Measurements from ENCODE around the gene SLX4. TPM values are rescaled to one million over a fixed set of nuclear protein-coding genes. Genes with fewer than 3 reads are reported as not detected.

SLX4 gene
- total RNA-seq, 6 donors from 2014 or later, result 4.6 to 10.5 (median 6.0) TPM

DNA sequence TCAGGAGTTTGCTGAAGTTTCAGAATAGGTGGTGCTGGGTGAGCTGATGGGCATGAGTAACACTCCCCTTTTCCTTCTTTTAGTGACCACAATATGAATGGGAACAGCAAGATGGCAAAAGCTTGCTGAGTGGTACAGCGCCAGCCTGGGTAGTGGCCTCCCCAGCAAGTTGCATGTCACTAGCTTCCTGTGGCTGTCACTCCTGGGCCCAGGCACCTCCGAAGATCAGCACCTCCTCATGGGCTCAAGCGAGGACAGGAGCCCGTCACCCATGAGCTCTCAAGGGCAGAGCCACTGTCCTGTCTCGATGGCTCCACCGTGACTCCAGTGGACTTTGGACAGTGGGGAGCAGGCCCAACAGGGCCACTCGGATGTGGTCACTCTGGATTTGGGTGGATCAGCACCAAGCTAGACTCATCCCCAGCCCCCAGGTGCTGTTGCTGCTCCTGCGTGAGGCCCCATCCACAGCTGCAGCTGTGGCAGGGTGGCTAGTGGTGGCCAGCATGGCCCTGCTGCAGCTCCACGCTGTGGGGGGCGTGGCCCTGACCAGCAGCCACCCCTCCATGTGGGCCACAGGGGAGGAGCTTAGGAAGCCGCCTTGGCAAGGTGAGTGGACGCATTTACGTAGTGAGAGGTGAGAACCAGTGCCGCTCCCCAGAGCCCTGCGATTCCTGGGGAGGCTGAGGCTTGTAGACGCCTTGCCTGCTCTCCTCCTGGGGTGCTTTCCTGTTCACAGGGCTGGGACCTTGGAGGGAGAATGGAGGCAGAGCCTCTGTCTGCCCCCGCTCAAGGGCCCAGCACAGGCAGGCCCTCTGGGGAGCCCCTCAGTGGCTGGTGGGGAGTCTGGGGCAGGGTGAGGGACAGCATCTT is 29.5 kb upstream of the SLX4 start:
- DNase-seq (no peak), ATAC-seq (ENCODE audit: low FRiP score in 2 of 2) (no peak)
- Histone ChIP-seq H3K27me3 (no peaks in the 10 kb centered on the region), H3K4me1 (peaks cover 0 to 17% (median 9%) of the 10 kb centered on the region in 4 donors), H3K4me3 (no peak overlapping the region), H3K9me3 (no peaks in the 10 kb centered on the region), H3K36me3 (peaks cover 0 to 39% (median 22%) of the 10 kb centered on the region in 4 donors), H3K27ac (no peak overlapping the region)
- 93 to 98% methylated on average over 2 to 17 of the region's 17 CpGs for WGBS, 2 donors
- TF ChIP-seq POLR2AphosphoS5 (IDR thresholded peaks at IDR 0.05) (no peak), EP300 (IDR thresholded peaks at IDR 0.05) (no peak), POLR2A (IDR thresholded peaks at IDR 0.05) (no peak)
- TF ChIP-seq, protein P1, sequence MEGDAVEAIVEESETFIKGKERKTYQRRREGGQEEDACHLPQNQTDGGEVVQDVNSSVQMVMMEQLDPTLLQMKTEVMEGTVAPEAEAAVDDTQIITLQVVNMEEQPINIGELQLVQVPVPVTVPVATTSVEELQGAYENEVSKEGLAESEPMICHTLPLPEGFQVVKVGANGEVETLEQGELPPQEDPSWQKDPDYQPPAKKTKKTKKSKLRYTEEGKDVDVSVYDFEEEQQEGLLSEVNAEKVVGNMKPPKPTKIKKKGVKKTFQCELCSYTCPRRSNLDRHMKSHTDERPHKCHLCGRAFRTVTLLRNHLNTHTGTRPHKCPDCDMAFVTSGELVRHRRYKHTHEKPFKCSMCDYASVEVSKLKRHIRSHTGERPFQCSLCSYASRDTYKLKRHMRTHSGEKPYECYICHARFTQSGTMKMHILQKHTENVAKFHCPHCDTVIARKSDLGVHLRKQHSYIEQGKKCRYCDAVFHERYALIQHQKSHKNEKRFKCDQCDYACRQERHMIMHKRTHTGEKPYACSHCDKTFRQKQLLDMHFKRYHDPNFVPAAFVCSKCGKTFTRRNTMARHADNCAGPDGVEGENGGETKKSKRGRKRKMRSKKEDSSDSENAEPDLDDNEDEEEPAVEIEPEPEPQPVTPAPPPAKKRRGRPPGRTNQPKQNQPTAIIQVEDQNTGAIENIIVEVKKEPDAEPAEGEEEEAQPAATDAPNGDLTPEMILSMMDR (IDR thresholded peaks at IDR 0.05), result no peak

DNA sequence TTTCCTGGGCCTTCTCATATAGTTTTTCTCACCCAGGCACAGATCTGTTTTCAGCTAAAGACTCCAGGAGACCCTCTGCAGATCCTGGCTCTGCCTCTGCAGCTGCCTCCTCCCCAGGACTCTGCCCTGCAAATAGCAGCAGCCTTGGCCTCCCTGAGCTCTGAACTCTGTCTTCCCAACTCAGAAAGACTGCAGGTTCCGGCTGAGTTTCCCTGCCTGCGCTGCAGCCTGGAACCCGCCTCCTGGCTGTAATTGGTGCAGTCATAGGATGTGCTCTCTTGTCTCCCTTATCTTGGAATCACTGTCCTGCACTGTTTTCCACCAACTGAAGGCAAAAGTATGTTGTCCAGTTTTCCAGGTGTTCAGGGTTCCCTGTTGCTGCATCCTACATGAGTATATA is 28.8 kb upstream of the SLX4 start:
- Histone ChIP-seq H3K4me3 (no peak overlapping the region), H3K36me3 (peaks cover 0 to 35% (median 22%) of the 10 kb centered on the region in 4 donors), H3K9me3 (no peaks in the 10 kb centered on the region), H3K4me1 (peaks cover 0 to 17% (median 9%) of the 10 kb centered on the region in 4 donors), H3K27me3 (no peaks in the 10 kb centered on the region), H3K27ac (no peak overlapping the region)
- TF ChIP-seq EP300 (IDR thresholded peaks at IDR 0.05) (no peak), POLR2AphosphoS5 (IDR thresholded peaks at IDR 0.05) (no peak), POLR2A (IDR thresholded peaks at IDR 0.05) (no peak)
- TF ChIP-seq, protein P1 (IDR thresholded peaks at IDR 0.05), result no peak
- no peak for ATAC-seq (ENCODE audit: low FRiP score in 2 of 2)
- 94 to 96% methylated on average over 3 of the region's 3 CpGs for WGBS, 2 donors
- DNase-seq, result no peak

DNA sequence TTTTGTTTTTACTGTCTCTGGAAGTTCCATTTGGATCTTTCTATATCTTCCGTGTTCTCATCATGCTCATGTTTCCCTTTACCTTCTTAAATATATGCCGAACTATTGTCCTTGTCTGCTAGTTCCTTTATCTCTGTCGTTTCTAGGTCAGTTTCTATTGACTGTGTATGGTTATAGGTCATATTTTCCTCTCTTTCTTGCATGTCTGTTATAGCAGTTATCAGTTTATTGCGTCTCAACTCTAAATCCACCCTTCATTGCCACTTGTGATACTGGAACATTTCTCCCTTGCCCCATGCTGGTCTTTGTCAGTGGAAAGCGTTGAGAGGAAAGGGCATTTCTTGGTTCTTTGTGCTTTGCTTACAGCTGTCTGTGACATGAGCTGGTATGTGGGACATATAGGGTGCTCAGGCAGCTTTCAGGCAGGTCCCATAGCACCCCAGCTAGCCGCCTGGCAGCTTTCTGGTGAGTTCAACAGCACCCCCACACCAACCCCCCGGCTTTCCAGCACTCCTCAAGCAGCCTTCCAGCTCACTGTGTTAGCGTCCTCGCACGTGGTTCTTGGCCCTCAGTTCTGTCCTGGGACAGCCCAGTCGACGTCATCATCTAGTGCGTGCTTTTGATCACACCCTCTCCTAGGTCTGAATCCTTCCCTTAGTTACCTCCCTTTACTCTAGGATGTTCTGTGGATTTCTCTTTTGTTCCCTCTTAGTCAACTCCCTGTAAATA is 27.7 kb upstream of the SLX4 start:
- Histone ChIP-seq H3K27ac (no peak overlapping the region), H3K4me3 (no peak overlapping the region), H3K4me1 (peaks cover 0 to 17% (median 9%) of the 10 kb centered on the region in 4 donors), H3K9me3 (no peaks in the 10 kb centered on the region), H3K36me3 (peaks cover 0 to 35% (median 21%) of the 10 kb centered on the region in 4 donors), H3K27me3 (no peaks in the 10 kb centered on the region)
- DNase-seq (peak in 1 of 2 donors; percentile 8), ATAC-seq (ENCODE audit: low FRiP score in 2 of 2) (peak in 1 of 2 donors; percentile 54)
- TF ChIP-seq, protein P1 (IDR thresholded peaks at IDR 0.05), result no peak
- TF ChIP-seq POLR2A (IDR thresholded peaks at IDR 0.05) (no peak), EP300 (IDR thresholded peaks at IDR 0.05) (no peak), POLR2AphosphoS5 (IDR thresholded peaks at IDR 0.05) (no peak)
- WGBS, 2 donors, result 94 to 97% methylated on average over 13 of the region's 13 CpGs

DNA sequence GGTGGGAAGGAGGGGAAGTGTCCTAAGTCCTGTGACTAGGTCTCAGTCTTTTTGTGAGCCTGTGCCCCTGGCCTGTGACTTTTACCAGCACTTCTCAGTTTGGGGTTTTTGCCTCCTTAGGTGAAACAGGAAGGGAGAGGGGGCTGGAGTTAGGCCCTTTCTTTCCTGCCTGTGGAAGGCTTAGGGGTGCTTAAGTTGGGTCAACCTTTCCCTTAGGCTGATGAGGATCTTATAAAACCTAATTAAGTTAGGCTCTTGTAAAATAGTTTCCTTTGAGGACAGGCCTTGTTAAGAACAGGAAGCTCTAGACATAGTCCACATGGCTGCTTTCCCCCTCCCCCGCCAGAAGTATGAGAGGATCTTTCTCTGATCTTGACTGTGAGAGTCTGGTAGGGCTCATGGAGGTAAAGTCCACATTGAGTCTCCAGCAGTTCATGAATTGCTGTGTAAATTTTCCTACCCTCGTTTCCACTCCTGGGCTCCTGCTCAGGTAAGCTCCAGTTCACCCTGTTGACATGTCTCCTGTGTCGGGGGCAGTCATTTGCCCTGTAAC is 26.0 kb upstream of the SLX4 start:
- peaks cover 0 to 23% (median 15%) of the 10 kb centered on the region in 4 donors for H3K36me3 ChIP-seq
- H3K4me1 ChIP-seq, result peaks cover 0 to 17% (median 9%) of the 10 kb centered on the region in 4 donors
- H3K9me3 ChIP-seq, result no peaks in the 10 kb centered on the region
- no peaks in the 10 kb centered on the region for H3K27me3 ChIP-seq
- H3K4me3 ChIP-seq, result no peak overlapping the region
- 67% methylated on average over 3 of the region's 3 CpGs for WGBS, 2 donors
- peak overlapping the region in 1 of 4 donors; percentile 46 for H3K27ac ChIP-seq
- DNase-seq, result peak in 1 of 2 donors; percentile 19
- ATAC-seq (ENCODE audit: low FRiP score in 2 of 2), result no peak
- TF ChIP-seq, protein P1 (IDR thresholded peaks at IDR 0.05), result no peak
- TF ChIP-seq EP300 (IDR thresholded peaks at IDR 0.05), result no peak
- no peak for TF ChIP-seq POLR2A (IDR thresholded peaks at IDR 0.05)
- no peak for TF ChIP-seq POLR2AphosphoS5 (IDR thresholded peaks at IDR 0.05)

Measured in upper lobe of left lung (tissue), 6 donors.